Progenitor cell of endocrine pancreas (in vitro differentiated cells): ENCODE measurements around the gene TMEM150A. TPM values are rescaled to one million over a fixed set of nuclear protein-coding genes. Genes with fewer than 3 reads are reported as not detected.
"Not testable (repeated sequence)": the region's sequence is repeated elsewhere in the genome, so short reads cannot be mapped to it uniquely, and the experiment has no call there.

Source experiments
- DNase-seq: peaks from one replicate; pipeline ENCODE4 v3.0.0; 2021; ENCODE audit warnings: low spot score; ENCODE audit not compliant: unreplicated experiment
- H3K27ac Mint-ChIP-seq: 2 replicates; pipeline ENCODE4 v1.8.0; 2021; ENCODE audit warnings: mild to moderate bottlenecking, moderate library complexity, mixed read lengths
- H3K27me3 Mint-ChIP-seq: 2 replicates; pipeline ENCODE4 v1.8.0; 2021; ENCODE audit warnings: mixed read lengths
- H3K36me3 Mint-ChIP-seq: 2 replicates; pipeline ENCODE4 v1.8.0; 2022; ENCODE audit warnings: mixed read lengths; ENCODE audit not compliant: insufficient read depth
- H3K4me1 Mint-ChIP-seq: 2 replicates; pipeline ENCODE4 v1.8.0; 2021; ENCODE audit warnings: low read depth, mixed read lengths
- H3K4me3 Mint-ChIP-seq: 2 replicates; pipeline ENCODE4 v1.8.0; 2021; ENCODE audit warnings: low read depth, mild to moderate bottlenecking, moderate library complexity, mixed read lengths
- H3K9me3 Mint-ChIP-seq: 2 replicates; pipeline ENCODE4 v1.8.0; 2021; ENCODE audit warnings: low read depth, mixed read lengths
- total RNA-seq: library from RNA; stranded (reverse); gene quantifications from 2 replicates; pipeline ENCODE4 v1.2.1, GENCODE V29; 2021
- TF ChIP-seq, protein P1 (sequence below): fragments of 200-600 bp; sonication (generic); IDR thresholded peaks from one replicate; pipeline ENCODE4 v1.5.0; 2021; ENCODE audit warnings: antibody characterized with exemption, mild to moderate bottlenecking; ENCODE audit not compliant: unreplicated experiment

TMEM150A gene
- total RNA-seq, 1 donor from 2014 or later: 26.0 TPM

DNA sequence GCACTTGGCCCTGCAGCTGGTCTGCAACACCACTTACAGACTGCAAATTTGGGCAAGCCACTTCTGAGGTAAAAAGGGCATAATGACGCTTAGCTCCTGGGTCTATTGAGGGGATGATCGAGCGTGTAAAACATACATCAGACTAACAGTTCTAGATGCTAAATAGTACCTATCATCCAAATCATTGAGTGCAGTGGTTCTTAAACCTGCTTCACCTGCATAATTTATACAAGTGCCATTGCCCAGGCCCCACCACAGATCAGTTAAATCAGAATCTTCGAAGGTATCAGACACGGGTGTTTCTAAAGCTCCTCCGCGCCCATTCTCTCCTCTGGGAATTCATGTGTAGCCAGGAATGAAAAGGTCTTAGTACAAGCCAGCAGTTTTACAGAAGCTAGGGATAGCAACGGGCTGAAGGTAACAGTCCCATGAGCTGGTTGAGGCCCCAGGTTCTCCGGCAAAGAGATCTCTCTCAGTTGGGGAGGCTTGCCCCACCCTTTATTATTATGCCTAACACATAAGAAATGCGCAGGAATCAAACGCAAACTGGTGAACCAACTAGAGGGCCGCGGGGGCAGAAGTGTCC lies 7.7 kb downstream of the TMEM150A start:
- peak overlapping the region; percentile 98 for H3K4me3 Mint-ChIP-seq

DNA sequence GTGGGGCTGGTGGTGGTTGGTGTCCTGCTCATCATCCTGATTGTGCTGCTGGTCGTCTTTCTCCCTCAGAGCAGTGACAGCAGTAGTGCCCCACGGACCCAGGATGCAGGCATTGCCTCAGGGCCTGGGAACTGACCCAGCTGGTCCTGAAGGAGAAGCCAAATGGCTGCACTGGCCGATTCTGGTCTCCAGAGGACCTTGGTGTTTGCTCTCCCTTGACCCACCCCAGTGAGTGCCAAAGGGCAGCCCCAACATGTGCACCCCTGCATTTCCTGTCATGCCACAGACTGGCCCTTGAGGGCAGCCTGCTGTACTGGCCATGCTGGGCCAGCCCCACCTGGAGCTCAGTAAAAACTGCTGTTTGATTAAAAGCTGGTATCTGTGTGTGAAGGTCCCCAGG lies 9.5 kb downstream of the TMEM150A start:
- H3K4me3 Mint-ChIP-seq: no peak overlapping the region
- H3K27me3 Mint-ChIP-seq: no peaks in the 10 kb centered on the region
- DNase-seq: no peak
- peaks cover 26% of the 10 kb centered on the region for H3K4me1 Mint-ChIP-seq
- H3K36me3 Mint-ChIP-seq: no peaks in the 10 kb centered on the region
- TF ChIP-seq, protein P1, sequence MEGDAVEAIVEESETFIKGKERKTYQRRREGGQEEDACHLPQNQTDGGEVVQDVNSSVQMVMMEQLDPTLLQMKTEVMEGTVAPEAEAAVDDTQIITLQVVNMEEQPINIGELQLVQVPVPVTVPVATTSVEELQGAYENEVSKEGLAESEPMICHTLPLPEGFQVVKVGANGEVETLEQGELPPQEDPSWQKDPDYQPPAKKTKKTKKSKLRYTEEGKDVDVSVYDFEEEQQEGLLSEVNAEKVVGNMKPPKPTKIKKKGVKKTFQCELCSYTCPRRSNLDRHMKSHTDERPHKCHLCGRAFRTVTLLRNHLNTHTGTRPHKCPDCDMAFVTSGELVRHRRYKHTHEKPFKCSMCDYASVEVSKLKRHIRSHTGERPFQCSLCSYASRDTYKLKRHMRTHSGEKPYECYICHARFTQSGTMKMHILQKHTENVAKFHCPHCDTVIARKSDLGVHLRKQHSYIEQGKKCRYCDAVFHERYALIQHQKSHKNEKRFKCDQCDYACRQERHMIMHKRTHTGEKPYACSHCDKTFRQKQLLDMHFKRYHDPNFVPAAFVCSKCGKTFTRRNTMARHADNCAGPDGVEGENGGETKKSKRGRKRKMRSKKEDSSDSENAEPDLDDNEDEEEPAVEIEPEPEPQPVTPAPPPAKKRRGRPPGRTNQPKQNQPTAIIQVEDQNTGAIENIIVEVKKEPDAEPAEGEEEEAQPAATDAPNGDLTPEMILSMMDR: no peak
- H3K27ac Mint-ChIP-seq: no peak overlapping the region
- H3K9me3 Mint-ChIP-seq: no peaks in the 10 kb centered on the region

More for the DNA sequence above, 7.7 kb downstream of the TMEM150A start:
- H3K4me1 Mint-ChIP-seq: peaks cover 25% of the 10 kb centered on the region
- H3K36me3 Mint-ChIP-seq: no peaks in the 10 kb centered on the region
- DNase-seq: no peak
- peak overlapping the region; percentile 97 for H3K27ac Mint-ChIP-seq
- TF ChIP-seq, protein P1: no peak
- no peaks in the 10 kb centered on the region for H3K9me3 Mint-ChIP-seq
- no peaks in the 10 kb centered on the region for H3K27me3 Mint-ChIP-seq

DNA sequence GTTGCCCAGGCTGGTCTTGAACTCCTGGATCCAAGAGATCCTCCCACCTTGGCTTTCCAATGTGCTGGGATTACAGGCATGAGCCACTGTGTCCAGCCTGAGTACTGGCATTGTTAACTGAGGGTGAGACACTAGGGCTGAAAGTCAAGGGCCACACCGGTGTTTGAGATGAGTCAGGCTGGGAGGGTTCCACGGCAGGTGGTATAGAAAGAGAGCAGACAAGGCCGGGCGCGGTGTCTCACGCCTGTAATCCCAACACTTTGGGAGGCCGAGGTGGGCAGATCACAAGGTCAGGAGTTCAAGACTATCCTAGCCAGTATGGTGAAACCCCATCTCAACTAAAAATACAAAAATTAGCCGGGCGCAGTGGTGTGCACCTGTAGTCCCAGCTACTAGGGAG lies 10.2 kb downstream of the TMEM150A start:
- not testable (repeated sequence) for DNase-seq, H3K4me3 Mint-ChIP-seq, H3K36me3 Mint-ChIP-seq, H3K9me3 Mint-ChIP-seq, H3K27me3 Mint-ChIP-seq, H3K27ac Mint-ChIP-seq
- H3K4me1 Mint-ChIP-seq: peaks cover 30% of the 10 kb centered on the region

DNA sequence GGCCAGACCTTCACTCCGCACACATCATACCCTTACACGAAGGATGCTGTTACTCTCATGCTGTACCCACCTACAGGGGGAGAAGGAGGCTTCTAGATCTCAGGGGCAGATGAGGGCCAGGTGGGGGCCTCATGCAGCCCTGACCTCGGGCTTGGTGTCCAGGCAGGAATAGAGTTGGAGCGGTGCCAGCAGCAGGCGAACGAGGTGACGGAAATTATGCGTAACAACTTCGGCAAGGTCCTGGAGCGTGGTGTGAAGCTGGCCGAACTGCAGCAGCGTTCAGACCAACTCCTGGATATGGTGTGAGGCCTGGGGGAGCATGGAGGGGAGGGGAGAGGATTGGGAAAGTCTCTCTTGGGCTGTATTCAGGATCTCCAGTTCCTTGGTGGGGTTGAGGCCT lies 10.9 kb downstream of the TMEM150A start:
- Mint-ChIP-seq H3K9me3 (no peaks in the 10 kb centered on the region), H3K27ac (no peak overlapping the region), H3K27me3 (no peaks in the 10 kb centered on the region), H3K4me3 (no peak overlapping the region), H3K36me3 (no peaks in the 10 kb centered on the region), H3K4me1 (peaks cover 30% of the 10 kb centered on the region)
- DNase-seq: no peak
- TF ChIP-seq, protein P1: no peak

DNA sequence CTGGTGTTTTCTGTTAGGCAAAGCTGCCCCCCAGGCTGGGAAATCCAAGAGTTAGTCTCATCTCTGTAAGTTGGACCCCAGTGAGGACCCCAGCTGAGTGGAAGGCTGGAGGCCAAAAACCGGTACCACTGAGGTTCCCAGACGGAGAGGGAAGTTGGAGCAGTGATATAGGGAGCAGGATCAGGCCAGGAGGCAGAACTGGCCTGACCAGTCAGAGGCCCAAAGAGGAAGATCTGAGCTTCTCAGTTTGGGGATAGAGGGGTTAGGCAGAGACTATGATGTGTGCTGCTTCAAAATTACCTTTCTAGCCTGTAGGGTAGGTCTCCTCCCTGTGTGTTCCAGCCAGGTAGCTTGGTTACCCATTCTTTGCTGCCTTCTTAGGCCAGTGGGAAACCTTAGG lies 11.5 kb downstream of the TMEM150A start:
- H3K4me1 Mint-ChIP-seq: peaks cover 28% of the 10 kb centered on the region
- no peak overlapping the region for H3K4me3 Mint-ChIP-seq
- H3K27ac Mint-ChIP-seq: peak overlapping the region; percentile 31
- no peak for DNase-seq
- no peaks in the 10 kb centered on the region for H3K36me3 Mint-ChIP-seq
- no peaks in the 10 kb centered on the region for H3K27me3 Mint-ChIP-seq
- H3K9me3 Mint-ChIP-seq: no peaks in the 10 kb centered on the region
- TF ChIP-seq, protein P1: no peak
